ENCODE results near the gene DDX10. TPM values are rescaled to one million over a fixed set of nuclear protein-coding genes. Genes with fewer than 3 reads are reported as not detected.

DDX10 gene
- total RNA-seq, result 10 to 100 TPM; 13.1 to 34.3 (median 26.4) TPM
- 10 to 100 TPM; 18.3 to 20.0 TPM for polyA plus RNA-seq
- long read RNA-seq, donor 1, full-length matches to known transcripts, result 2 of 193 reads
- long read RNA-seq, donor 1, partial matches to known transcripts, result 178 of 193 reads
- long read RNA-seq, donor 1, other reads (novel, unspliced or antisense), result 13 of 193 reads
- long read RNA-seq, donor 2, full-length matches to known transcripts, result 4 of 16 reads
- long read RNA-seq, donor 2, partial matches to known transcripts, result 12 of 16 reads
- long read RNA-seq, donor 2, other reads (novel, unspliced or antisense), result 0 of 16 reads
- long read RNA-seq, donor 3, transcript DDX10-201 (18 exons, 3,264 nt), result major isoform, 57 of 64 reads
- long read RNA-seq, donor 3, partial matches to known transcripts, result 4 of 64 reads
- long read RNA-seq, donor 3, other reads (novel, unspliced or antisense), result 3 of 64 reads

- H3K4me3 ChIP-seq, result peak within 1 kb of the TSS; percentile 54
- intact Hi-C loops (cut with DNase I), result loop anchor here in 2 of 4 donors (5.0 to 10.0 kb wide), 3 partner anchors 190 to 550 kb away; partner anchors contain the start of genes ATM (in 1 of the 2) and NPAT (in 1 of the 2)
- no peaks in the 10 kb centered on the region for H3K27me3 ChIP-seq
- DNase-seq, result peak; percentile 98 to 99 (median 99)
- no peaks in the 10 kb centered on the region for H3K36me3 ChIP-seq
- peaks cover 16% of the 10 kb centered on the region for H3K4me1 ChIP-seq (ENCODE audit: insufficient read depth)
- TF ChIP-seq POLR2A (IDR thresholded peaks at IDR 0.05), result no peak
- TF ChIP-seq, protein P1, sequence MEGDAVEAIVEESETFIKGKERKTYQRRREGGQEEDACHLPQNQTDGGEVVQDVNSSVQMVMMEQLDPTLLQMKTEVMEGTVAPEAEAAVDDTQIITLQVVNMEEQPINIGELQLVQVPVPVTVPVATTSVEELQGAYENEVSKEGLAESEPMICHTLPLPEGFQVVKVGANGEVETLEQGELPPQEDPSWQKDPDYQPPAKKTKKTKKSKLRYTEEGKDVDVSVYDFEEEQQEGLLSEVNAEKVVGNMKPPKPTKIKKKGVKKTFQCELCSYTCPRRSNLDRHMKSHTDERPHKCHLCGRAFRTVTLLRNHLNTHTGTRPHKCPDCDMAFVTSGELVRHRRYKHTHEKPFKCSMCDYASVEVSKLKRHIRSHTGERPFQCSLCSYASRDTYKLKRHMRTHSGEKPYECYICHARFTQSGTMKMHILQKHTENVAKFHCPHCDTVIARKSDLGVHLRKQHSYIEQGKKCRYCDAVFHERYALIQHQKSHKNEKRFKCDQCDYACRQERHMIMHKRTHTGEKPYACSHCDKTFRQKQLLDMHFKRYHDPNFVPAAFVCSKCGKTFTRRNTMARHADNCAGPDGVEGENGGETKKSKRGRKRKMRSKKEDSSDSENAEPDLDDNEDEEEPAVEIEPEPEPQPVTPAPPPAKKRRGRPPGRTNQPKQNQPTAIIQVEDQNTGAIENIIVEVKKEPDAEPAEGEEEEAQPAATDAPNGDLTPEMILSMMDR (IDR thresholded peaks at IDR 0.05), result peak in 1 of 3 donors; percentile 40
- 0 to 1% (median 1%) methylated on average over 60 to 61 of the region's 61 CpGs for WGBS, 3 donors
- H3K27ac ChIP-seq, result no peak within 1 kb of the TSS
- no peaks in the 10 kb centered on the region for H3K9me3 ChIP-seq
Observed at GRCh38 chr11:108664730-108665525, at the start of gene DDX10. DDX10 (plus strand) TSS chr11:108665069; CDS start chr11:108665154, 85 bp downstream.

GRCh38 chr11:108616549-108616948 lies 48.3 kb upstream of the DDX10 start:
- intact Hi-C loops (cut with DNase I), result no loop called here
- no peaks in the 10 kb centered on the region for H3K27me3 ChIP-seq

GRCh38 chr11:108617055-108617454 lies 47.8 kb upstream of the DDX10 start:
- no peak overlapping the region for H3K27ac ChIP-seq
- intact Hi-C loops (cut with DNase I), result no loop called here
- no peaks in the 10 kb centered on the region for H3K9me3 ChIP-seq
- WGBS, 3 donors, result 62 to 67% (median 65%) methylated on average over 4 of the region's 4 CpGs
- H3K27me3 ChIP-seq, result no peaks in the 10 kb centered on the region
- H3K4me3 ChIP-seq, result no peak overlapping the region
- DNase-seq, result no peak
- H3K4me1 ChIP-seq (ENCODE audit: insufficient read depth), result no peaks in the 10 kb centered on the region
- TF ChIP-seq, protein P1 (IDR thresholded peaks at IDR 0.05), result no peak
- TF ChIP-seq EP300 (IDR thresholded peaks at IDR 0.05) (no peak), POLR2A (IDR thresholded peaks at IDR 0.05) (no peak)
- no peaks in the 10 kb centered on the region for H3K36me3 ChIP-seq

More at GRCh38 chr11:108616549-108616948, 48.3 kb upstream of the DDX10 start:
- Histone ChIP-seq H3K4me3 (no peak overlapping the region), H3K4me1 (ENCODE audit: insufficient read depth) (no peaks in the 10 kb centered on the region), H3K36me3 (no peaks in the 10 kb centered on the region), H3K9me3 (no peaks in the 10 kb centered on the region), H3K27ac (no peak overlapping the region)
- no peak for DNase-seq
- TF ChIP-seq POLR2A (IDR thresholded peaks at IDR 0.05) (no peak), EP300 (IDR thresholded peaks at IDR 0.05) (no peak)
- TF ChIP-seq, protein P1 (IDR thresholded peaks at IDR 0.05), result no peak
- 78 to 87% (median 85%) methylated on average over 3 of the region's 3 CpGs for WGBS, 3 donors

GRCh38 chr11:108618529-108618928 lies 46.3 kb upstream of the DDX10 start:
- intact Hi-C loops (cut with DNase I), result no loop called here
- no peak for TF ChIP-seq EP300 (IDR thresholded peaks at IDR 0.05)
- no peak for TF ChIP-seq POLR2A (IDR thresholded peaks at IDR 0.05)
- TF ChIP-seq, protein P1 (IDR thresholded peaks at IDR 0.05), result no peak
- H3K4me1 ChIP-seq (ENCODE audit: insufficient read depth), result no peaks in the 10 kb centered on the region
- no peak overlapping the region for H3K4me3 ChIP-seq
- WGBS, 3 donors, result 87 to 97% (median 87%) methylated on average over 1 of the region's 1 CpG
- H3K27ac ChIP-seq, result no peak overlapping the region
- H3K9me3 ChIP-seq, result no peaks in the 10 kb centered on the region
- no peaks in the 10 kb centered on the region for H3K36me3 ChIP-seq
- DNase-seq, result no peak
- H3K27me3 ChIP-seq, result no peaks in the 10 kb centered on the region

Measured in ovary (tissue), 10 donors.